ENCODE results near the gene BTNL9. TPM values are rescaled to one million over a fixed set of nuclear protein-coding genes. Genes with fewer than 3 reads are reported as not detected.

BTNL9 gene
- 10 to 100 TPM in 3 of 4 donors, 1 to 10 TPM in 1; 2.5 to 96.5 (median 15.4) TPM for total RNA-seq

- TF ChIP-seq POLR2AphosphoS5 (IDR thresholded peaks at IDR 0.05) (no peak), EP300 (IDR thresholded peaks at IDR 0.05; ENCODE audit: low read depth) (no peak), CTCF (IDR thresholded peaks at IDR 0.05) (no peak), POLR2A (IDR thresholded peaks at IDR 0.05) (no peak)
- Histone ChIP-seq H3K36me3 (no peaks in the 10 kb centered on the region), H3K4me1 (no peaks in the 10 kb centered on the region), H3K4me3 (no peak within 1 kb of the TSS), H3K27me3 (peaks cover 29% of the 10 kb centered on the region), H3K9me3 (no peaks in the 10 kb centered on the region), H3K27ac (no peak within 1 kb of the TSS)
- WGBS, 2 donors (ENCODE audit: low coverage in 1 of 2): 65 to 74% methylated on average over 5 to 17 of the region's 17 CpGs
- intact Hi-C loops (cut with DNase I; ENCODE audit: low total_unique reads): no loop called here
- in situ Hi-C loops (cut with MboI; ENCODE audit: low pct_ligation_motif_present in 1 of 4, low pct_unique_long_range_greater_than_20kb in 1 of 4, low sequenced_read_pairs in 3 of 4): no loop called here
- no peak for DNase-seq
Observed at GRCh38 chr5:181039931-181040630, at the start of gene BTNL9. BTNL9 (plus strand) TSS chr5:181040266; CDS start chr5:181045490, 5,224 bp downstream.

- 71 to 90% methylated on average over 1 to 4 of the region's 5 CpGs for WGBS, 2 donors (ENCODE audit: low coverage in 1 of 2)
- Histone ChIP-seq H3K9me3 (no peaks in the 10 kb centered on the region), H3K27me3 (no peaks in the 10 kb centered on the region), H3K36me3 (no peaks in the 10 kb centered on the region), H3K4me1 (peaks cover 0 to 21% (median 5%) of the 10 kb centered on the region in 4 donors), H3K4me3 (peak overlapping the region in 1 of 4 donors; percentile 23), H3K27ac (peak overlapping the region in 2 of 4 donors; percentile 49 to 83)
- peak; percentile 19 for DNase-seq
- in situ Hi-C loops (cut with MboI; ENCODE audit: low pct_ligation_motif_present in 1 of 4, low pct_unique_long_range_greater_than_20kb in 1 of 4, low sequenced_read_pairs in 3 of 4) (no loop called here), intact Hi-C loops (cut with DNase I; ENCODE audit: low total_unique reads) (no loop called here)
- no peak for TF ChIP-seq POLR2AphosphoS5 (IDR thresholded peaks at IDR 0.05)
Observed at GRCh38 chr5:180990882-180991242, 49.2 kb upstream of the BTNL9 start.

DNA sequence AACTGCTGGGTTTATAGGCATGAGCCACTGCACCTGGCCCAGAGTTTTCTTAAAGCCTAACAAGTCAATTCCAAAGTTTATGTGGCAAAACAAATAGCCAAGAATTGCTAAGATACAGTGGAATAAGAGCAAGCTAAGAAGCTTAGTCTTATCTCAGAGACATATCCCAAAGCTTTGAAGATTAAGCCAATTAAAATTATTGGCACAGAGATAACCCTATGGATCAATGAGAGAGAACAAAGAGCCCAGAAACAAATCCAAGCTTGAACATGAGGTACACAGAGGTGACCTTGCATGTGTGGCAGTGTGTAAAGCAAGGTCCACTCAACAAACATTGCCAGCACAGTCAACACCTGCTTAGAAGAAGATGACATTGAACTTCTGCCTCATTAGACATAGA lies 38.1 kb upstream of the BTNL9 start:
- TF ChIP-seq EP300 (IDR thresholded peaks at IDR 0.05; ENCODE audit: low read depth) (no peak), CTCF (IDR thresholded peaks at IDR 0.05) (no peak), POLR2A (IDR thresholded peaks at IDR 0.05) (no peak), POLR2AphosphoS5 (IDR thresholded peaks at IDR 0.05) (no peak)
- in situ Hi-C loops (cut with MboI; ENCODE audit: low pct_ligation_motif_present in 1 of 4, low pct_unique_long_range_greater_than_20kb in 1 of 4, low sequenced_read_pairs in 3 of 4): no loop called here
- no peak for DNase-seq
- peaks cover 4% of the 10 kb centered on the region for H3K27me3 ChIP-seq
- no peaks in the 10 kb centered on the region for H3K9me3 ChIP-seq
- H3K27ac ChIP-seq: no peak overlapping the region
- intact Hi-C loops (cut with DNase I; ENCODE audit: low total_unique reads): no loop called here
- no peaks in the 10 kb centered on the region for H3K4me1 ChIP-seq
- H3K36me3 ChIP-seq: no peaks in the 10 kb centered on the region
- H3K4me3 ChIP-seq: no peak overlapping the region

DNA sequence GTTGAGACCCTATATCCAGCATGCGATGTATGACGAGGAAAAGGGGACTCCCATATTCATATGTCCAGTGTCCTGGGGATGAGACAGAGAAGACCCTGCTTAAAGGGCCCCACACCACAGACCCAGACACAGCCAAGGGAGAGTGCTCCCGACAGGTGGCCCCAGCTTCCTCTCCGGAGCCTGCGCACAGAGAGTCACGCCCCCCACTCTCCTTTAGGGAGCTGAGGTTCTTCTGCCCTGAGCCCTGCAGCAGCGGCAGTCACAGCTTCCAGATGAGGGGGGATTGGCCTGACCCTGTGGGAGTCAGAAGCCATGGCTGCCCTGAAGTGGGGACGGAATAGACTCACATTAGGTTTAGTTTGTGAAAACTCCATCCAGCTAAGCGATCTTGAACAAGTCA lies 34.3 kb upstream of the BTNL9 start:
- Histone ChIP-seq H3K27me3 (peaks cover 13% of the 10 kb centered on the region), H3K36me3 (no peaks in the 10 kb centered on the region), H3K27ac (no peak overlapping the region), H3K4me3 (no peak overlapping the region), H3K4me1 (no peaks in the 10 kb centered on the region), H3K9me3 (no peaks in the 10 kb centered on the region)
- intact Hi-C loops (cut with DNase I; ENCODE audit: low total_unique reads): loop anchor here (5.0 kb wide), 1 partner anchor 58 kb away; no protein-coding TSS in a partner anchor
- in situ Hi-C loops (cut with MboI; ENCODE audit: low pct_ligation_motif_present in 1 of 4, low pct_unique_long_range_greater_than_20kb in 1 of 4, low sequenced_read_pairs in 3 of 4): loop anchor here in 2 of 4 donors (5.0 kb wide), 1 partner anchor 63 kb away; no protein-coding TSS in a partner anchor
- TF ChIP-seq CTCF (IDR thresholded peaks at IDR 0.05) (no peak), POLR2A (IDR thresholded peaks at IDR 0.05) (no peak), POLR2AphosphoS5 (IDR thresholded peaks at IDR 0.05) (no peak), EP300 (IDR thresholded peaks at IDR 0.05; ENCODE audit: low read depth) (no peak)
- no peak for DNase-seq
- WGBS, 2 donors (ENCODE audit: low coverage in 1 of 2): 60 to 88% methylated on average over 1 to 9 of the region's 9 CpGs

All from transverse colon (tissue), 4 donors.